C4-2B (cell line): ENCODE data around the gene PIGT.

ENCODE experiments used
- H3K27ac ChIP-seq: fragments of 450-650 bp; 2 replicates; pipeline ENCODE4 v1.5.1; 2017
- CTCF ChIP-seq: fragments of 450-650 bp; conservative IDR thresholded peaks from 2 replicates; pipeline ENCODE4 v1.5.1; 2017; ENCODE audit warnings: mild to moderate bottlenecking
- ZFX ChIP-seq: fragments of 450-650 bp; IDR thresholded peaks from 2 replicates; pipeline ENCODE4 v1.6.1; 2017

Gene PIGT

DNA sequence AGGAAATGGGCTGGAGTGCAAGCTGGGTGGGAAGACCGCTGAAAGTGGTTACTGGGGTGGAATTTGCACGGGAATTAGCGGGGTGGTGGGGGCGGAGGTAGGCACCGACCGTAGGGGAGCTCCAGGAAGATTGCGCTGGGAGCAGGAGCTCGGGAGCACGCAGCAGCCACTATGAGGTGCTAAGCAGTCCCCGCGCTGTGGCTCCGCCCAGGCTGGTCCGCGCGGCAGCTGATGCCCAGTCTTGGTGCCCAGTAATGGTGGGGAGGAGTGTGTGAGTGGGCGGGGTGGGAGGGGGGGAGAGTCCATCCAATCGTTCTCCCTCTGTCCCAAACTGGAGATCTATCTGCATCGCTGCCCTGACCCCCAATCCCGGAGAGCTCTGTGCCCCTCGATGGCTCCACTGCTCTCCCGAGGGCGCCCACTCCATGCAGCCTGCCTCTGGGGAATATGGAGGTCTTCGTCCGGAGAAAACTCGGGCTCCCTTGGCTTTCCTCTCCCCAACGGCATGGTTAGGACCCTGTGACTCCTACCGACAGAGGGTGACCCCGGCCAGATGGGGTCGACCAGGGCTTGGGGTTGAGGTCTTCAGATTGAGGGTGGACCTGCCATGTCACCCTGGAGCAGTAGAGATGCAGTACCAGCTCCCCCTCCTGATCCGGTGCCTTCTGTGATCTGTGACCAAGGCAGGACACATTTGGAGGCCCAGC lies 43.1 kb upstream of the PIGT start:
- H3K27ac ChIP-seq = no peak overlapping the region

DNA sequence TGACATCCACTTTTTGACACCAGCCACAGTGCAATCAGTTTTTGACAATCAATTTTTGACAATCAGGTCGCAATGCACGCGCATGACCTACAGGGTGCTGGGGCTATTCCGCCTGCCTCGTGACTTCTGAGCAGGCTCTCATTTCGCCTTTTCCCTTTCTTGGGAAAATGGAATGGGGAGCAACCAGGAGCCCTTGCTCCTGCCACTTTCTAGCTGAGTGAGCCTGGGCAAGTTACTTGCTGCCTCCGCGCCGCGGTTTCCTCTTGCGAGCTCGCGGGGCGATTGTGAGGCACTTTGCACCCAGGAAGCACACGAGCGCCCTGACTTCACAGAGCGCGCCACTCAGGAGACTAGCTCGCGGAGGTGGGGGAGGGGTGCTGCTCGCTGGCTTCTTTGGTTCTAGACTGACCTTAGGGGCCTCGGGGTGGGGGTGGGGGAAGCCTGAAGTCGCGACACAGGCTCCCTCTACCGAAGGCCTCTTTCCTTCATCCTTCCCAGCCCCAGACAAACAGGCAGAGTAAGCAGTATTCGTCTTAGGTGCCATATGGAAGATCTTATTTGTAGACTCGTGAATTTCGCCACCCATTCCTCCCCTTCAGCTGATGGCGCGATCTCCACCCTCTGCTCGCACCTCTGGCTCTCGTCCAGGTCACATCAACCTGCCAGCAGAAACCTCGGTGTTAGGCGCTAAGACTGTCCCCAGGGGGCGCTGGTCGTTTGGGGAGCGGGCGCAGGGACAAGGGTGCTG lies 42.4 kb upstream of the PIGT start:
- TF ChIP-seq CTCF (peak; percentile 95), ZFX (no peak)
- no peak overlapping the region for H3K27ac ChIP-seq

More for the DNA sequence above, 43.1 kb upstream of the PIGT start:
- TF ChIP-seq ZFX (no peak), CTCF (no peak)

DNA sequence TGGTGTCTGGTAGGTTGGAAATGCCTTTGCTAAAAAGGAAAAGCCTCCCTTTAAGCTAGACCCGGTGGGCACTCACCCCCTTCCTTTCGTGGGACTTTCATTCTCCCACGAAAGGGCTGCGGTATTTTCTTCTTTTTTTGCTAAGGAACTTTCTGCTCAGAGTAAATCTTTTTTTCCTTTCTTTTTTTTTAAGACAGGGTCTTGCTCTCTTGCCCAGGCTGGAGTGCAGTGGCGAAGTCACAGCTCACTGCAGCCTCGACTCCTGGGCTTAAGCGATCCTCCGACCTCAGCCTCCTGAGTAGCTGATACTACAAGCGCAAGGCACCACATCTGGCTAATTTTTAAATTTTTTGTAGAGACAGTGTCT lies 41.9 kb upstream of the PIGT start:
- H3K27ac ChIP-seq = no peak overlapping the region
- no peak for TF ChIP-seq ZFX
- peak; percentile 15 for TF ChIP-seq CTCF

DNA sequence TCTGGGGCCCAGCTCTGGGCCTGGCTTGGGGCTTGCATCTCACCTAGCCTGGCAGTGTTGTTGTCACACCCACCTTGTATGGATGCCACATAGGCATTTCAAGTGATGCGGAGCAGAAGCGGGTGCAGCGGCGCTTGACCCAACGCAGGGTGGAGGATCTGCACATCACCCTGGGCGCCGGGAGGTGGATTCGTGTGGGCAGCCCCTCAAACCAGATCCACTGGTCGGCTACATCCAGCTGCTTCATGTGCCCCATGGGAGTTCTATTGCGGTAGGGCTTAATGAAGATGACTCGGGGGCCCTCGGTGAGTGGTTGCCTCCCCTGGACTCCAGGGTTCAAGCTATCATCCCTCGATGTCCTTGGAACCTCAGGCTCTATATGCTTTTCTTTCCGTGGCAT lies 41.0 kb upstream of the PIGT start:
- no peak overlapping the region for H3K27ac ChIP-seq
- no peak for TF ChIP-seq CTCF
- TF ChIP-seq ZFX = no peak

- TF ChIP-seq CTCF (no peak), ZFX (no peak)
- H3K27ac ChIP-seq = no peak overlapping the region
Measured at GRCh38 chr20:45377269-45377668, 38.7 kb upstream of the PIGT start.

GRCh38 chr20:45378191-45378590 lies 37.8 kb upstream of the PIGT start, which contains the start of gene TP53TG5:
TSS of gene TP53TG5 (minus strand) at chr20:45378325. CDS start at chr20:45378236, 89 bp downstream.
- H3K27ac ChIP-seq = no peak within 1 kb of the TSS
- TF ChIP-seq ZFX (no peak), CTCF (no peak)

GRCh38 chr20:45387274-45387673 lies 28.7 kb upstream of the PIGT start:
- H3K27ac ChIP-seq = no peak overlapping the region
- TF ChIP-seq CTCF = no peak
- TF ChIP-seq ZFX = no peak
